H1 (cell line): ENCODE data around the gene TAOK2. TPM values are rescaled to one million over a fixed set of nuclear protein-coding genes. Genes with fewer than 3 reads are reported as not detected.
A peak's percentile ranks its signal among the peaks of the same experiment; 100 is the strongest.

Experiments used
- BCL11A ChIP-seq, 2 experiments: IDR thresholded peaks; one replicate each; pipeline ENCODE4 v1.6.1; 2011; ENCODE audit warnings: low read depth in 2 of 2, low read length in 2 of 2, mild to moderate bottlenecking in 2 of 2
- JUN ChIP-seq: IDR thresholded peaks from 2 replicates; pipeline ENCODE4 v1.6.1; 2011; ENCODE audit warnings: low read depth, mild to moderate bottlenecking, improper control_type of control experiment, low read length
- KDM5A ChIP-seq: fragments of 200-600 bp; IDR thresholded peaks from 2 replicates; pipeline ENCODE4 v1.7.1; 2012; ENCODE audit warnings: mild to moderate bottlenecking, low read length, inconsistent platforms, mixed read lengths
- RBBP5 ChIP-seq: IDR thresholded peaks from 2 replicates; pipeline ENCODE4 v1.7.1; 2012; ENCODE audit warnings: low read depth, mild to moderate bottlenecking, inconsistent platforms, low read length, moderate library complexity, borderline replicate concordance
- SAP30 ChIP-seq: fragments of 300-600 bp; sonication (generic); IDR thresholded peaks from 2 replicates; pipeline ENCODE4 v1.7.1; 2012; ENCODE audit warnings: low read length, moderate library complexity, mild to moderate bottlenecking, inconsistent platforms; ENCODE audit not compliant: insufficient read depth, insufficient replicate concordance
- SIN3A ChIP-seq, 2 experiments: IDR thresholded peaks in 1 of 2; conservative IDR thresholded peaks in 1 of 2; 2 replicates each; pipeline ENCODE4 v1.6.1; 2011 to 2012; ENCODE audit warnings: low read length in 2 of 2, improper control_type of control experiment in 1 of 2, low read depth in 1 of 2, mild to moderate bottlenecking in 1 of 2
- SP2 ChIP-seq: IDR thresholded peaks from 2 replicates; pipeline ENCODE4 v1.6.1; 2012; ENCODE audit warnings: mild to moderate bottlenecking, low read length, inconsistent platforms
- TBP ChIP-seq: IDR thresholded peaks from 2 replicates; pipeline ENCODE4 v1.6.1; 2011; ENCODE audit warnings: low read depth, low read length, improper control_type of control experiment
- polyA plus RNA-seq, 7 experiments: library from polyadenylated mRNA; depleted of rRNA in 3 of 7; stranded (reverse) in 5 of 7; unstranded in 2 of 7; fragments of >200 nt in 5 of 7; fragments of 200-250 nt in 2 of 7; gene quantifications; 1 replicate in 5 of 7; 2 replicates in 1 of 7; 4 replicates in 1 of 7; pipeline versions ENCODE4 v1.2.1 to v1.2.3, GENCODE V29; 2011 to 2013; ENCODE audit warnings: missing spikeins in 2 of 7, mixed read lengths in 2 of 7
- total RNA-seq: library from RNA; stranded (reverse); fragmentation: NEBNext Ultra II Directional; extraction: Animal tissue kit (Norgen Biotek cat#: 25700); gene quantifications from 2 replicates; pipeline ENCODE4 v1.2.1, GENCODE V29; 2021
- TF ChIP-seq, protein P1 (sequence below): IDR thresholded peaks from 2 replicates; pipeline ENCODE4 v1.6.1; 2012; ENCODE audit warnings: low read length, inconsistent platforms

TAOK2 gene
- total and polyA plus RNA-seq, 2 of the 8 experiments (the other 6 are each of a cell fraction or from before 2014, with no cell fraction given), result 13.5 to 32.6 TPM

DNA sequence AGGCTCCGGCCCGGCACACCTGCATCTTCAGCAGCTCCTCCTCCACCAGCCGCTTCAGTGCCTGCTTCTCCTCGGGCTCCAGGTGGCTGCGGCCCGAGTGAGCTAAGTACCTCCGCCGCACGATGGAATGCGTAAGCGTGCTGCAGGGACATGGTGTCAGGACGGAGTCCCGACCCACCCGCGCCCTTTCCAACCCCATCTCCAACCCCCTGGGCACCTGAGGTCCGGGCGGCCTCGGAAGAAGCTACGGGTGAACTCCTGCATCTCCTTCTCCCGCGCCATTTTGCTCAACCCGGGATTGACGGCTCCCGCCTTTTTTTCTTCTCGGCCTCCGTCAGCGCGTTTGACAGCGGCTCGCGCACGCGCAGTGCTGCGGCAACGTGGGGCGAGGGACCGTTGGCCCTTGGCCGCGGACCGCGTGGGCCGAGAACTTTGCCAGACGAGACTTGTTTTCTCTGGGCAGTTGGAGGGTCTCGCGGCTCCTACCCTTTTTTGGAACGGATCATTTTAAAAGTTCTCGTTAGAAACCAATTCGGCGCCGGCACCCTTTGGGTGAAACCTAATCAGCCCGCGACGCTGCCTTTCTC lies 21.7 kb downstream of the TAOK2 start, which contains the start of gene HIRIP3 (continued):
- TF ChIP-seq KDM5A, result no peak; the same call in 1 of the 2 replicates
- TF ChIP-seq RBBP5, result no peak
- peak; percentile 60 for TF ChIP-seq SAP30
- TF ChIP-seq, protein P1, sequence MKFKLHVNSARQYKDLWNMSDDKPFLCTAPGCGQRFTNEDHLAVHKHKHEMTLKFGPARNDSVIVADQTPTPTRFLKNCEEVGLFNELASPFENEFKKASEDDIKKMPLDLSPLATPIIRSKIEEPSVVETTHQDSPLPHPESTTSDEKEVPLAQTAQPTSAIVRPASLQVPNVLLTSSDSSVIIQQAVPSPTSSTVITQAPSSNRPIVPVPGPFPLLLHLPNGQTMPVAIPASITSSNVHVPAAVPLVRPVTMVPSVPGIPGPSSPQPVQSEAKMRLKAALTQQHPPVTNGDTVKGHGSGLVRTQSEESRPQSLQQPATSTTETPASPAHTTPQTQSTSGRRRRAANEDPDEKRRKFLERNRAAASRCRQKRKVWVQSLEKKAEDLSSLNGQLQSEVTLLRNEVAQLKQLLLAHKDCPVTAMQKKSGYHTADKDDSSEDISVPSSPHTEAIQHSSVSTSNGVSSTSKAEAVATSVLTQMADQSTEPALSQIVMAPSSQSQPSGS, result no peak; the same call in 1 of the 2 replicates
- peak in 1 of 2 experiments; percentile 80; a peak in 3 of 4 replicates for TF ChIP-seq SIN3A (conservative IDR thresholded peaks at IDR 0.05 in 1 of 2, IDR thresholded peaks at IDR 0.05 in 1 of 2; ENCODE audit: low read depth in 1 of 2, low read length in 2 of 2)
- TF ChIP-seq SP2, result no peak
- TF ChIP-seq BCL11A (IDR thresholded peaks at IDR 0.05; ENCODE audit: low read depth in 2 of 2, low read length in 2 of 2), result no peak
- no peak for TF ChIP-seq JUN
- TF ChIP-seq TBP, result peak; percentile 44; the same call in 1 of the 2 replicates
